HepG2 (cell line): ENCODE measurements around the gene TEAD1. TPM values are rescaled to one million over a fixed set of nuclear protein-coding genes. Genes with fewer than 3 reads are reported as not detected.

Source experiments
- ATAC-seq: fragments of 200-7000 bp; cut with Tn5 transposase; 3 replicates; pipeline ENCODE4 v1.9.1; 2020; ENCODE audit warnings: mild to moderate bottlenecking, moderate library complexity
- BruUV-seq: library from RNA; stranded (reverse); fragments of 400-500 nt; replicated peaks from 2 replicates; lab custom pipeline; 2021; lab: Mats Ljungman, UMichigan
- CTCF ChIA-PET: fragments of 300-600 bp; formaldehyde crosslinking; extraction: SDS; loops from one replicate; lab custom pipeline; 2021; ENCODE audit warnings: low total read pairs, inconsistent platforms, low intra/inter-chr PET ratio; lab: Yijun Ruan, JAX
- POLR2A ChIA-PET: fragments of 350-600 bp; sonication (Branson Sonifier 250); formaldehyde crosslinking; loops from one replicate; lab custom pipeline; 2020; ENCODE audit warnings: antibody characterized with exemption, inconsistent platforms; lab: Yijun Ruan, JAX
- DNase-seq: peaks from one replicate; pipeline ENCODE4 v3.0.0-alpha.2; 2015; ENCODE audit warnings: low spot score
- FAIRE-seq: peaks from 3 replicates; lab custom pipeline; 2011; peaks lifted over from hg19 to GRCh38; lab: Jason Lieb, UNC
- H2AFZ ChIP-seq: one replicate; pipeline ENCODE4 v1.6.1; 2011; ENCODE audit warnings: low read length, inconsistent platforms
- H3K27ac ChIP-seq: fragments of 300-600 bp; 3 replicates; pipeline ENCODE4 v1.8.0; 2011; ENCODE audit warnings: mixed run types, mild to moderate bottlenecking, mixed read lengths, low read length, inconsistent platforms; ENCODE audit not compliant: insufficient read depth; ENCODE audit errors: extremely low read length
- H3K27me3 ChIP-seq, 2 experiments: fragments of 200-600 bp in 1 of 2; 2 replicates in 1 of 2; 3 replicates in 1 of 2; pipeline versions ENCODE4 v1.6.0 to v1.8.0; 2011; ENCODE audit warnings: low read length in 2 of 2, mild to moderate bottlenecking in 2 of 2, moderate library complexity in 2 of 2, inconsistent platforms in 1 of 2; ENCODE audit not compliant: insufficient read depth in 2 of 2, control insufficient read depth in 1 of 2
- H3K36me3 ChIP-seq, 2 experiments: fragments of 200-600 bp in 1 of 2; replicated peaks in 1 of 2; 2 replicates in 1 of 2; 3 replicates in 1 of 2; pipeline versions ENCODE4 v1.5.1 to v1.8.0; 2011; ENCODE audit warnings: low read length in 2 of 2, inconsistent platforms in 1 of 2; ENCODE audit not compliant: insufficient read depth in 2 of 2, control insufficient read depth in 1 of 2
- H3K4me1 ChIP-seq: 2 replicates; pipeline ENCODE4 v1.5.1; 2012; ENCODE audit warnings: low read length, inconsistent platforms; ENCODE audit not compliant: insufficient read depth
- H3K4me2 ChIP-seq: 2 replicates; pipeline ENCODE4 v1.6.0; 2011; ENCODE audit warnings: low read depth, low read length, inconsistent platforms
- H3K4me3 ChIP-seq, 3 experiments: fragments of 200-600 bp in 1 of 3; sonication (generic), shearing (Covaris generic) in 1 of 3; replicated peaks in 1 of 3; 2 replicates each; pipeline ENCODE4 v1.5.1; 2011 to 2016; ENCODE audit warnings: low read length in 3 of 3, inconsistent platforms in 2 of 3, low read depth in 2 of 3, mild to moderate bottlenecking in 2 of 3, control low read depth in 1 of 3, mixed read lengths in 1 of 3; ENCODE audit not compliant: insufficient read depth in 1 of 3
- H3K79me2 ChIP-seq: one replicate; pipeline ENCODE4 v1.6.1; 2011; ENCODE audit warnings: low read length, inconsistent platforms; ENCODE audit not compliant: insufficient read depth
- H3K9ac ChIP-seq: 2 replicates; pipeline ENCODE4 v1.6.0; 2011; ENCODE audit warnings: mild to moderate bottlenecking, low read depth, low read length, inconsistent platforms; ENCODE audit not compliant: insufficient read depth
- H3K9me3 ChIP-seq: 2 replicates; pipeline ENCODE4 v1.5.1; 2012; ENCODE audit warnings: mild to moderate bottlenecking, low read length
- H4K20me1 ChIP-seq: 2 replicates; pipeline ENCODE4 v1.6.0; 2011; ENCODE audit warnings: inconsistent platforms, mild to moderate bottlenecking, low read length, moderate library complexity; ENCODE audit not compliant: insufficient read depth
- CENPBD1 ChIP-seq: sonication (generic); formaldehyde crosslinking; IDR thresholded peaks from 2 replicates; pipeline ENCODE4 v1.8.0; 2022; ENCODE audit warnings: missing genetic modification reagents, low read depth, mild to moderate bottlenecking, borderline replicate concordance
- NFYC ChIP-seq: IDR thresholded peaks from 2 replicates; pipeline ENCODE4 v1.6.1; 2016; ENCODE audit warnings: missing genetic modification reagents, missing compliant biosample characterization
- PAX8 ChIP-seq: sonication (generic); formaldehyde crosslinking; IDR thresholded peaks from 2 replicates; pipeline ENCODE4 v1.8.0; 2022; ENCODE audit warnings: mild to moderate bottlenecking, missing genetic modification reagents, borderline replicate concordance
- ZNF766 ChIP-seq: sonication (generic); formaldehyde crosslinking; IDR thresholded peaks from 2 replicates; pipeline ENCODE4 v1.5.0; 2020; ENCODE audit warnings: missing genetic modification reagents, borderline replicate concordance
- WGBS: methylation state at CpG from one replicate; pipeline ENCODE4 v1.1.6; 2017; ENCODE audit warnings: low lambda C conversion rate; 5-methylcytosine and 5-hydroxymethylcytosine counted together
- in situ Hi-C: cut with HindIII; loops from 2 replicates; pipeline ENCODE4 v1.10.0; 2017; ENCODE audit warnings: low pct_unique_long_range_greater_than_20kb; ENCODE audit not compliant: extremely low pct_ligation_motif_present
- intact Hi-C: fragments of 100-400 bp; cut with micrococcal nuclease; formaldehyde crosslinking; loops from one replicate; pipeline ENCODE4 v1.10.0; 2022; ENCODE audit not compliant: unreplicated experiment
- polyA plus RNA-seq, 8 experiments: library from polyadenylated mRNA; depleted of rRNA in 3 of 8; stranded (reverse) in 7 of 8; unstranded in 1 of 8; fragments of >200 nt; fragmentation: Illumina TruSeq in 4 of 8; extraction: Trizol in 4 of 8; gene quantifications; 2 replicates each; pipeline versions ENCODE4 v1.2.1 to v1.2.3, GENCODE V29; 2011 to 2016; ENCODE audit warnings: low read depth in 4 of 8, missing spikeins in 1 of 8, mixed read lengths in 1 of 8; ENCODE audit not compliant: insufficient read depth in 1 of 8
- total RNA-seq, 5 experiments: library from RNA; depleted of rRNA; stranded (reverse); fragments of >200 nt; fragmentation: Illumina TruSeq; extraction: Trizol; gene quantifications; 2 replicates each; pipeline ENCODE4 v1.2.3, GENCODE V29; 2016; ENCODE audit warnings: low read depth in 1 of 5
- TF ChIP-seq, protein P1 (sequence below): sonication (generic); formaldehyde crosslinking; IDR thresholded peaks from 2 replicates; pipeline ENCODE4 v1.4.0; 2020; ENCODE audit warnings: missing genetic modification reagents
- TF ChIP-seq, protein P2 (sequence below): sonication (generic); formaldehyde crosslinking; IDR thresholded peaks from 2 replicates; pipeline ENCODE4 v1.8.1; 2023; ENCODE audit warnings: mild to moderate bottlenecking, moderate library complexity, missing genetic modification reagents

Gene TEAD1
- total and polyA plus RNA-seq, 2 of the 13 experiments (the other 11 are each of a cell fraction or from before 2014, with no cell fraction given) = 20.1 to 30.5 TPM

GRCh38 chr11:12835286-12835685, 161.1 kb downstream of the TEAD1 start:
- Histone ChIP-seq H3K4me1 (peaks cover 32% of the 10 kb centered on the region), H2AFZ (no peak overlapping the region), H3K27me3 (no peaks in the 10 kb centered on the region), H3K27ac (no peak overlapping the region), H3K9me3 (no peaks in the 10 kb centered on the region), H3K36me3 (no peaks in the 10 kb centered on the region), H3K4me3 (no peak overlapping the region), H3K4me2 (no peak overlapping the region), H4K20me1 (no peaks in the 10 kb centered on the region), H3K79me2 (peaks cover 18% of the 10 kb centered on the region), H3K9ac (no peak overlapping the region)
- no TSS peak for BruUV-seq
- in situ Hi-C loops (no loop called here), intact Hi-C loops (no loop called here)
- no peak for FAIRE-seq
- no peak for DNase-seq
- no peak for ATAC-seq
- WGBS = 82% methylated on average over 8 of the region's 11 CpGs
- TF ChIP-seq ZNF766 (CRISPR knock-in tag) (no peak), PAX8 (CRISPR knock-in tag) (no peak), CENPBD1 (no peak), NFYC (no peak)
- TF ChIP-seq, protein P1, sequence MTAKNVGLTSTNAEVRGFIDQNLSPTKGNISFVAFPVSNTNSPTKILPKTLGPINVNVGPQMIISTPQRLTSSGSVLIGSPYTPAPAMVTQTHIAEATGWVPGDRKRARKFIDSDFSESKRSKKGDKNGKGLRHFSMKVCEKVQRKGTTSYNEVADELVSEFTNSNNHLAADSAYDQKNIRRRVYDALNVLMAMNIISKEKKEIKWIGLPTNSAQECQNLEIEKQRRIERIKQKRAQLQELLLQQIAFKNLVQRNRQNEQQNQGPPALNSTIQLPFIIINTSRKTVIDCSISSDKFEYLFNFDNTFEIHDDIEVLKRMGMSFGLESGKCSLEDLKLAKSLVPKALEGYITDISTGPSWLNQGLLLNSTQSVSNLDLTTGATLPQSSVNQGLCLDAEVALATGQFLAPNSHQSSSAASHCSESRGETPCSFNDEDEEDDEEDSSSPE = no peak
- TF ChIP-seq, protein P2, sequence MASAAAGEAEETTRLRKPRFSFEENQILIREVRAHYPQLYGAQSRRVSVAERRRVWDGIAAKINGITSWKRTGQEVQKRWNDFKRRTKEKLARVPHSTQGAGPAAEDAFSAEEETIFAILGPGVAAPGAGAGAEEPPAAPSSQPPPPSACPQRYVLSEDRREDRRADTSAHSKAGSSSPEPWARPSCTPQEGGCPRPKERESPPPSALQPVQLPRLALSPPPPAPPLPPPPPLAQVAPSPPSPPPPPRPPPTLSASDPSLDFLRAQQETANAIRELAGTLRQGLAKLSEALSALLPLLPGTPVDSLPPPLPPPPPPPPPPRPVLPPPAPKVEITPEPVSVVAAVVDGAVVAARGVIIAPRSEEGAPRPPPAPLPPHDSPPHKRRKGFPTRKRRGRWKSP (CRISPR knock-in tag) = no peak
- ChIA-PET POLR2A (interaction anchor here (0.6 kb wide), 1 partner anchor 116 kb away, joined by 5 read pairs; no protein-coding TSS in a partner anchor), CTCF (no interaction called here)
